DOHH2 (cell line): Measurements from ENCODE around the gene TC2N.

Experiments
- H3F3A ChIP-seq: fragments of 200-600 bp; sonication (generic), shearing (Covaris generic); 2 replicates; pipeline ENCODE4 v1.6.0; 2016; ENCODE audit warnings: antibody characterized with exemption, mild to moderate bottlenecking; ENCODE audit not compliant: control insufficient read depth, insufficient read depth
- H3K27ac ChIP-seq: fragments of 200-600 bp; sonication (generic); 2 replicates; pipeline ENCODE4 v1.5.1; 2014; ENCODE audit warnings: low read depth, mild to moderate bottlenecking, low read length, moderate library complexity
- H3K27me3 ChIP-seq: fragments of 200-600 bp; sonication (generic); 2 replicates; pipeline ENCODE4 v1.6.1; 2014; ENCODE audit warnings: mild to moderate bottlenecking, low read length, mixed read lengths; ENCODE audit not compliant: control insufficient read depth
- H3K36me3 ChIP-seq: fragments of 200-600 bp; sonication (generic); 2 replicates; pipeline ENCODE4 v1.6.1; 2014; ENCODE audit warnings: mild to moderate bottlenecking, low read length, moderate library complexity, mixed read lengths; ENCODE audit not compliant: control insufficient read depth
- H3K4me1 ChIP-seq: fragments of 200-600 bp; sonication (generic); 2 replicates; pipeline ENCODE4 v1.6.1; 2014; ENCODE audit warnings: mild to moderate bottlenecking, low read length, mixed read lengths; ENCODE audit not compliant: control insufficient read depth
- H3K4me2 ChIP-seq: fragments of 200-600 bp; sonication (generic); 2 replicates; pipeline ENCODE4 v1.6.0; 2014; ENCODE audit warnings: mild to moderate bottlenecking, low read length, moderate library complexity
- H3K4me3 ChIP-seq: fragments of 200-600 bp; sonication (generic); 2 replicates; pipeline ENCODE4 v1.5.1; 2014; ENCODE audit warnings: mild to moderate bottlenecking, low read length, mixed read lengths
- H3K79me2 ChIP-seq: fragments of 200-600 bp; sonication (generic); 2 replicates; pipeline ENCODE4 v1.6.1; 2014; ENCODE audit warnings: mild to moderate bottlenecking, low read length, mixed read lengths; ENCODE audit not compliant: control insufficient read depth
- H3K9me2 ChIP-seq: fragments of 200-600 bp; sonication (generic); replicated peaks from 2 replicates; pipeline ENCODE4 v1.6.1; 2014; ENCODE audit warnings: mild to moderate bottlenecking, low read length, mixed read lengths; ENCODE audit not compliant: control insufficient read depth
- H3K9me3 ChIP-seq: fragments of 200-600 bp; sonication (generic); 2 replicates; pipeline ENCODE4 v1.6.1; 2014; ENCODE audit warnings: antibody characterized with exemption, low read length, mixed read lengths; ENCODE audit not compliant: control insufficient read depth, insufficient read depth
- H4K20me1 ChIP-seq: fragments of 200-600 bp; sonication (generic); 2 replicates; pipeline ENCODE4 v1.6.0; 2014; ENCODE audit warnings: low read depth, mild to moderate bottlenecking, antibody characterized with exemption, low read length, moderate library complexity; ENCODE audit not compliant: control insufficient read depth, insufficient read depth
- EZH2phosphoT487 ChIP-seq: fragments of 200-600 bp; sonication (generic); IDR thresholded peaks from 2 replicates; pipeline ENCODE4 v1.6.1; 2017; ENCODE audit warnings: borderline replicate concordance, mild to moderate bottlenecking, antibody characterized with exemption, low read length, moderate library complexity, mixed read lengths
- TF ChIP-seq, protein P1 (sequence below): fragments of 200-600 bp; sonication (generic); IDR thresholded peaks from one replicate; pipeline ENCODE4 v1.5.1; 2014; ENCODE audit warnings: antibody characterized with exemption, mild to moderate bottlenecking, low read depth, low read length; ENCODE audit not compliant: poor library complexity, severe bottlenecking

Gene TC2N

DNA sequence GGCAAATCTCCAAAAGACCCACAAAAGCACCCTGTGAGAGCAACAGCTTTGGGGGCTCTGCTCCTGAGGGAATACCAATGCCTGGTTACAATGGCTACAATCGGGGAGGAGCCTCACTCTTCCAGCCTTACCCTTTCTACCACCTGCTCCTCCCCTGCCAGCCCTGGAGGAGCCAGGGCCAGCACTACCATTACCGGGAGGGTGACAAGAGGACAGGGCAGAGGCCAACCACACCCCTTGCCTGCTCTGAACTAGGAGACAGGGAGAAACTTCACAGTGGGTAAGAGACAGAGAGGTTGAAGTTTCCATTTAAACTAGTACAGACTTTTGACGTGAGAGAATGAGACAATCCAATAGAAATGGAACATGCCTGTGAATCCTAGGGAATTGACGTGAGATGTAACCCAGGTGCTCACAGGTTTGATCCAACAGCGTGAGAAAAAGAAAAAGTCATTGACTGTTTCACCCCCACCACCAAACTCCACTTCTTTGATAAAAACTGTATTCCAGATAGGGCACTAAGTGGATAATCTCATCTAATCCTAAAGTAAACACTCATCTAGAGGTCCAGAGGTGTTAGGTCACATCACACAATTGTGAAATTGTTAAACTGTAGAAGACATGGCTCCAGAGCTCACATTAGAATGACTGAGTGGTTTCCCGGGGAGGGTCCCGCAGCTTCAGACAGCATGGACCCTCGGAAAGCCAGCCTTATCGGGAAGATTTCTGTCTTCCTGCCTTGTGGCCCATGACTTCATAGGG is 8.4 kb upstream of the TC2N start:
- H4K20me1 ChIP-seq = no peaks in the 10 kb centered on the region
- no peak overlapping the region for H3K4me2 ChIP-seq
- TF ChIP-seq, protein P1, sequence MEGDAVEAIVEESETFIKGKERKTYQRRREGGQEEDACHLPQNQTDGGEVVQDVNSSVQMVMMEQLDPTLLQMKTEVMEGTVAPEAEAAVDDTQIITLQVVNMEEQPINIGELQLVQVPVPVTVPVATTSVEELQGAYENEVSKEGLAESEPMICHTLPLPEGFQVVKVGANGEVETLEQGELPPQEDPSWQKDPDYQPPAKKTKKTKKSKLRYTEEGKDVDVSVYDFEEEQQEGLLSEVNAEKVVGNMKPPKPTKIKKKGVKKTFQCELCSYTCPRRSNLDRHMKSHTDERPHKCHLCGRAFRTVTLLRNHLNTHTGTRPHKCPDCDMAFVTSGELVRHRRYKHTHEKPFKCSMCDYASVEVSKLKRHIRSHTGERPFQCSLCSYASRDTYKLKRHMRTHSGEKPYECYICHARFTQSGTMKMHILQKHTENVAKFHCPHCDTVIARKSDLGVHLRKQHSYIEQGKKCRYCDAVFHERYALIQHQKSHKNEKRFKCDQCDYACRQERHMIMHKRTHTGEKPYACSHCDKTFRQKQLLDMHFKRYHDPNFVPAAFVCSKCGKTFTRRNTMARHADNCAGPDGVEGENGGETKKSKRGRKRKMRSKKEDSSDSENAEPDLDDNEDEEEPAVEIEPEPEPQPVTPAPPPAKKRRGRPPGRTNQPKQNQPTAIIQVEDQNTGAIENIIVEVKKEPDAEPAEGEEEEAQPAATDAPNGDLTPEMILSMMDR = no peak
- no peak for TF ChIP-seq EZH2phosphoT487
- peaks cover 63% of the 10 kb centered on the region for H3K4me1 ChIP-seq
- no peaks in the 10 kb centered on the region for H3K79me2 ChIP-seq
- no peaks in the 10 kb centered on the region for H3K9me2 ChIP-seq
- peaks cover 7% of the 10 kb centered on the region; the same call in 1 of the 2 replicates for H3F3A ChIP-seq
- H3K27me3 ChIP-seq = no peaks in the 10 kb centered on the region
- H3K9me3 ChIP-seq = no peaks in the 10 kb centered on the region
- no peak overlapping the region for H3K27ac ChIP-seq
- no peaks in the 10 kb centered on the region for H3K36me3 ChIP-seq
- no peak overlapping the region for H3K4me3 ChIP-seq

DNA sequence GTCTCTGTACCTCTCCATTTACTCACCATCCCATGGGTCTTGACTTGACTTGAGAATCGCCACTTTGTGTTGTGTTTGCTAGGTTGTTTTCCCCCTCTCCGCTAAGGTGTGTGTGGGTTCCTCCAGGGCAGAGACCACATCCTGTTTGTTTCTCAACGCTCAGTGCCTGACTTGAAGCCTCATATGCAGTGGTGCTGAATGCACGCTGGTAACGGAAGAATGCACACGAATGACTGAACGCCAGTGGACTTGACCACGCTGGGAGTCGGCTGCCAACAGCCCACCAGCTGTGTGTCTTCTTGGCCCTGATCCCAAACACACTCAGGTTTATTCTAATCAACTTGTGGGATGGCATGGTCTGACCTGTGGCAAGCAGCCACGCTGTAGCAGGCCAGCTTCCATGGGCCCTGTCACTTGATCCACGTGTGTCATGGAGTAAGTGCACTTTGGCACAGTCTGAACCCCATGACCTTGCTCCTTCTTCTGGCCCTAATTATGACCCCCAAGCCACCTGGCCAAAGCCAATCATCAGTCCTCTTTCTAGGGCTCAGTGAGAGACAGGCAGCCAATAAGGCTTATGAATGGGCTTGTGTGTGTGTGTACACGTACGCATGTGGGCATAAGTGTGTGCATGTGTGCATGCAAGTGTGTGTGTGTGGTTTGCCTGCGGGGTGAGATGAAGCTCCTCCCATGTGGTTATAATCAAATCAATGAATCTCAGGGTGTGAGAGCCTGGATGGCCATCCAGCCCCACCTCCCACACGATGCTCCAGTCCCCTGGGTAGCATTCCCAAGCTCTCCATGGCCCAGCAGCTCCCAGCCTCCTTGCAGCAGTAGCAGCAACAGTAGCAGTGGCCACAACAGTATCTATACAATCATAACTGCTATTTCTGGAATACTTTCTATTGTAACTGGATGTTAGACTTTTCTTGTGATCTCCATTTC is 6.4 kb upstream of the TC2N start:
- Histone ChIP-seq H3K9me3 (no peaks in the 10 kb centered on the region), H3K4me1 (peaks cover 76% of the 10 kb centered on the region), H3K79me2 (no peaks in the 10 kb centered on the region), H3K4me2 (peak overlapping the region; percentile 81), H3K9me2 (no peaks in the 10 kb centered on the region), H3F3A (peaks cover 7% of the 10 kb centered on the region; the same call in 1 of the 2 replicates), H3K27me3 (no peaks in the 10 kb centered on the region), H3K36me3 (no peaks in the 10 kb centered on the region), H3K4me3 (peak overlapping the region; percentile 68), H3K27ac (peak overlapping the region; percentile 84), H4K20me1 (no peaks in the 10 kb centered on the region)
- TF ChIP-seq, protein P1 = no peak
- TF ChIP-seq EZH2phosphoT487 = no peak

DNA sequence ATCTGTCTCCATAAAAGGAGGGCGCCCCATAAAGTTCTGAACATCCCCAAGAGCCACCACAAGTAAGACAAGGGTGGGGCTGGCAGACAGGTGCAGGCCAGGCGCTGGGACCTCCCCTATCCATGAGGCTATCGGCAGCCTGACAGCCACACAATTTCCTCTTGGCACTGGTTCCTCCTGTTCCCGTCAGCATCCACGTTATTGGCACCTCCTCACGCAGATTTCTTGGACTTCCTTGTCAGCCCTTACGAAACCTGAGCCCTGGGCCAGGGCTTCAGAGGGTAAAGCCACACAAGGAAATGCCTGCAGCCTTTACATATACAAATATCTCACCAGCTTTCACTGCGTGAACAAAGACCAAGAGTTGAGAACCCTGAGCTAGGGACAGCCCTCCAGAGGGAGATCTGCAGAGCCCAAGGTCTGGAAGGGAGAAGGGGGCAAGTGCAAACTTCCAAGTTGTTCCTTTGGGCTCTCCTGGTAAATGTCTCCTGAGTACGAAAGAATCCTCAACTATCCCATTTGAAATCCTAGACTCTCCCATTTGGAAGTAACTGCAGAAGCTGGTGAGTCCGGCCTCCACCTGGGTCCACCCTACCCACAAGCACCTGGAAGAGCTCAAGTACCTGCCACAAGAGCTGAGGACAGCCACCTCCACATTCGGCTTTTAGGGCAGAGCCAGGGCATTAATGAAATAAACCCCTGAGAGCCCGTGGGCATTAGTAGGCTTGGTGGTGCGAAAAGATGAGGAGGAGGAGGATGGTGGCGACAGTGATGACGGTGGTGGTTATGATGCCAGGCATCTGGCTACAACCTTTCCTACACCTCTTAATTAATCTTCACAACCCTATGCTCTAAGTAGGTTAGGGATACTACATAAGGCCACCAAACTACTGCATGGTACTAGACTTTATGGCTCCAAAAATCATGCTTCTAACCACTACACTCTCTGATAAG is 5.5 kb upstream of the TC2N start:
- Histone ChIP-seq H3K4me1 (peaks cover 72% of the 10 kb centered on the region), H3K27ac (peak overlapping the region; percentile 84), H3K4me2 (peak overlapping the region; percentile 81), H3K4me3 (peak overlapping the region; percentile 68), H4K20me1 (no peaks in the 10 kb centered on the region), H3K9me2 (no peaks in the 10 kb centered on the region), H3K9me3 (no peaks in the 10 kb centered on the region), H3K36me3 (no peaks in the 10 kb centered on the region), H3K27me3 (no peaks in the 10 kb centered on the region), H3F3A (peaks cover 7% of the 10 kb centered on the region; the same call in 1 of the 2 replicates), H3K79me2 (no peaks in the 10 kb centered on the region)
- no peak for TF ChIP-seq EZH2phosphoT487
